Keratinocyte (primary cell): ENCODE data around the gene SEC23A. TPM values are rescaled to one million over a fixed set of nuclear protein-coding genes. Genes with fewer than 3 reads are reported as not detected.

Experiments
- DNase-seq: peaks from one replicate; pipeline ENCODE4 v3.0.0-alpha.2; 2011; ENCODE audit warnings: low read depth, missing footprints, low spot score
- FAIRE-seq: peaks from 2 replicates; lab custom pipeline; 2011; peaks lifted over from hg19 to GRCh38; lab: Jason Lieb, UNC
- H2AFZ ChIP-seq: 2 replicates; pipeline ENCODE4 v1.6.0; 2012; ENCODE audit warnings: low read length, control low read depth, inconsistent platforms; ENCODE audit not compliant: control insufficient read depth
- H3K27ac ChIP-seq: 2 replicates; pipeline ENCODE4 v1.5.1; 2011; ENCODE audit warnings: low read length; ENCODE audit not compliant: control insufficient read depth, insufficient read depth
- H3K27me3 ChIP-seq: 3 replicates; pipeline ENCODE4 v1.6.0; 2011; ENCODE audit warnings: low read length; ENCODE audit not compliant: control insufficient read depth, insufficient read depth; ENCODE audit errors: extremely low read depth
- H3K36me3 ChIP-seq, 2 experiments: 2 replicates in 1 of 2; 3 replicates in 1 of 2; pipeline ENCODE4 v1.5.1; 2011; ENCODE audit warnings: low read length in 2 of 2, mild to moderate bottlenecking in 1 of 2; ENCODE audit not compliant: control insufficient read depth in 2 of 2, insufficient read depth in 2 of 2; ENCODE audit errors: extremely low read depth in 1 of 2
- H3K4me1 ChIP-seq: 3 replicates; pipeline ENCODE4 v1.5.1; 2011; ENCODE audit warnings: low read length; ENCODE audit not compliant: control insufficient read depth, insufficient read depth; ENCODE audit errors: extremely low read depth
- H3K4me2 ChIP-seq: 3 replicates; pipeline ENCODE4 v1.6.0; 2011; ENCODE audit warnings: low read depth, low read length; ENCODE audit not compliant: control insufficient read depth, insufficient read depth; ENCODE audit errors: extremely low read depth
- H3K4me3 ChIP-seq, 3 experiments: fragments of 200-600 bp in 1 of 3; sonication (generic) in 1 of 3; 2 replicates in 2 of 3; 3 replicates in 1 of 3; pipeline ENCODE4 v1.5.1; 2011 to 2016; ENCODE audit warnings: low read length in 3 of 3, mild to moderate bottlenecking in 3 of 3, control low read depth in 2 of 3, inconsistent platforms in 1 of 3, low read depth in 1 of 3, mixed read lengths in 1 of 3, mixed run types in 1 of 3, moderate library complexity in 1 of 3; ENCODE audit not compliant: control insufficient read depth in 2 of 3, insufficient read depth in 2 of 3; ENCODE audit errors: extremely low read depth in 1 of 3
- H3K79me2 ChIP-seq: 2 replicates; pipeline ENCODE4 v1.6.0; 2012; ENCODE audit warnings: low read length; ENCODE audit not compliant: control insufficient read depth, insufficient read depth
- H3K9ac ChIP-seq: 3 replicates; pipeline ENCODE4 v1.6.0; 2011; ENCODE audit warnings: low read length; ENCODE audit not compliant: control insufficient read depth, insufficient read depth; ENCODE audit errors: extremely low read depth
- H3K9me1 ChIP-seq: 3 replicates; pipeline ENCODE4 v1.6.0; 2011; ENCODE audit warnings: low read length; ENCODE audit not compliant: control insufficient read depth, insufficient read depth; ENCODE audit errors: extremely low read depth
- H3K9me3 ChIP-seq: 2 replicates; pipeline ENCODE4 v1.5.1; 2012; ENCODE audit warnings: low read depth, low read length; ENCODE audit not compliant: control insufficient read depth
- H4K20me1 ChIP-seq: 3 replicates; pipeline ENCODE4 v1.6.0; 2011; ENCODE audit warnings: low read length; ENCODE audit not compliant: control insufficient read depth, insufficient read depth; ENCODE audit errors: extremely low read depth
- CTCF ChIP-seq, 3 experiments: IDR thresholded peaks in 1 of 3; conservative IDR thresholded peaks in 1 of 3; optimal IDR thresholded peaks in 1 of 3; 2 replicates in 2 of 3; 3 replicates in 1 of 3; pipeline versions ENCODE3 to v1.5.1; 2011; ENCODE audit warnings: low read length in 3 of 3, mild to moderate bottlenecking in 3 of 3, moderate library complexity in 2 of 3, control low read depth in 1 of 3, inconsistent platforms in 1 of 3; ENCODE audit not compliant: insufficient read depth in 2 of 3; ENCODE audit errors: extremely low read depth in 1 of 3
- EZH2 ChIP-seq: IDR thresholded peaks from one replicate; pipeline ENCODE4 v1.6.1; 2012; ENCODE audit warnings: inconsistent platforms, mild to moderate bottlenecking, low read length, moderate library complexity
- dilution Hi-C: fragments of 300-500 bp; cut with MboI; formaldehyde crosslinking; loops from one replicate; pipeline ENCODE4 v1.7.0; 2020; ENCODE audit warnings: low sequenced_read_pairs; ENCODE audit not compliant: extremely low pct_ligation_motif_present
- polyA plus RNA-seq, 5 experiments: library from polyadenylated mRNA; depleted of rRNA in 3 of 5; stranded (reverse) in 3 of 5; stranded (forward) in 1 of 5; unstranded in 1 of 5; fragments of >200 nt; gene quantifications; 1 replicate in 1 of 5; 2 replicates in 3 of 5; 3 replicates in 1 of 5; pipeline versions ENCODE4 v1.2.1 to v1.2.3, GENCODE V29; 2011 to 2012; ENCODE audit warnings: missing spikeins in 2 of 5, low read depth in 1 of 5, low replicate concordance in 1 of 5

Gene SEC23A
- polyA plus RNA-seq, 1 donor (not counting 4 experiments of a cell fraction or from before 2014, with no cell fraction given), result 79.6 TPM

GRCh38 chr14:39083127-39083526 is 19.9 kb downstream of the SEC23A start:
- no peaks in the 10 kb centered on the region for H3K9me1 ChIP-seq
- FAIRE-seq (no peak), DNase-seq (no peak)
- H4K20me1 ChIP-seq, result no peaks in the 10 kb centered on the region
- H2AFZ ChIP-seq, result no peak overlapping the region
- no peak overlapping the region for H3K27ac ChIP-seq
- H3K27me3 ChIP-seq, result no peaks in the 10 kb centered on the region
- no peak overlapping the region for H3K9ac ChIP-seq
- H3K36me3 ChIP-seq, result peaks cover 11 to 21% of the 10 kb centered on the region in 2 experiments
- H3K4me2 ChIP-seq, result no peak overlapping the region
- no peaks in the 10 kb centered on the region for H3K79me2 ChIP-seq
- TF ChIP-seq CTCF (optimal IDR thresholded peaks at IDR 0.05 in 1 of 3, IDR thresholded peaks at IDR 0.05 in 1 of 3, conservative IDR thresholded peaks at IDR 0.05 in 1 of 3; ENCODE audit: extremely low read depth in 1 of 3, insufficient read depth in 2 of 3, low read length in 3 of 3), result no peak
- TF ChIP-seq EZH2, result no peak
- no peak overlapping the region for H3K4me3 ChIP-seq
- no peaks in the 10 kb centered on the region for H3K9me3 ChIP-seq
- no peaks in the 10 kb centered on the region for H3K4me1 ChIP-seq
- dilution Hi-C loops, result no loop called here

- no peaks in the 10 kb centered on the region for H3K79me2 ChIP-seq
- H3K27ac ChIP-seq, result no peak overlapping the region
- no peak overlapping the region for H3K9ac ChIP-seq
- peaks cover 11% of the 10 kb centered on the region in 2 experiments for H3K36me3 ChIP-seq
- H3K4me3 ChIP-seq, result no peak overlapping the region
- H3K27me3 ChIP-seq, result no peaks in the 10 kb centered on the region
- FAIRE-seq (no peak), DNase-seq (no peak)
- no peak overlapping the region for H3K4me2 ChIP-seq
- H4K20me1 ChIP-seq, result no peaks in the 10 kb centered on the region
- H3K9me3 ChIP-seq, result no peaks in the 10 kb centered on the region
- H3K9me1 ChIP-seq, result no peaks in the 10 kb centered on the region
- dilution Hi-C loops, result no loop called here
- H3K4me1 ChIP-seq, result no peaks in the 10 kb centered on the region
- no peak overlapping the region for H2AFZ ChIP-seq
- no peak for TF ChIP-seq EZH2
- TF ChIP-seq CTCF (optimal IDR thresholded peaks at IDR 0.05 in 1 of 3, IDR thresholded peaks at IDR 0.05 in 1 of 3, conservative IDR thresholded peaks at IDR 0.05 in 1 of 3; ENCODE audit: extremely low read depth in 1 of 3, insufficient read depth in 2 of 3, low read length in 3 of 3), result no peak
Measured at GRCh38 chr14:39080886-39081285, 22.1 kb downstream of the SEC23A start.
